OCI-LY3 (cell line): ENCODE data around the gene FAM151A.

Source experiments
- EZH2phosphoT487 ChIP-seq: fragments of 200-600 bp; shearing (Covaris generic); IDR thresholded peaks from 2 replicates; pipeline ENCODE4 v1.6.1; 2018; ENCODE audit warnings: antibody characterized with exemption, mixed run types, low read depth
- TF ChIP-seq, protein P1 (sequence below): fragments of 200-600, 300-600 bp; sonication (generic); IDR thresholded peaks from 2 replicates; pipeline ENCODE4 v1.5.1; 2014; ENCODE audit warnings: antibody characterized with exemption, low read length, low read depth

DNA sequence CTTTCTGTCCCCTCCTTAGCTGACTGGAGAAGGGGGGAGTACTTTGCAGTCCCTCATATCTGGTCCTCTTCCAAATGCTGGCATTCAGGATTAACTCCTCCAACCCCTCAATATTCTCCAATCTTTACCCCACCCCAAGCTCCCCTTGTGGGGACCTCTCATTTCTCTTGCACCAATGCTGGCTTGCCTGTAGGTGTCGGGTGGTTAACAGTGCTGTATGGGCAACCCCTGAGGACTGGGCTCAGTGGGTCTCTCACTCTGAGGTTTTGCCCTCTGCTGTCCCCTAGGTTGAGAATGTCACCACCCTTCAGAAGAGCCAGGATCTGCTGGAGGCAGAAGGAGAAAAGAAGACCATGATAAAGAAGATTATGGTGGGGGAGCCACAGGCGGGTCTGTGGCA is 45.2 kb upstream of the FAM151A start:
- TF ChIP-seq, protein P1, sequence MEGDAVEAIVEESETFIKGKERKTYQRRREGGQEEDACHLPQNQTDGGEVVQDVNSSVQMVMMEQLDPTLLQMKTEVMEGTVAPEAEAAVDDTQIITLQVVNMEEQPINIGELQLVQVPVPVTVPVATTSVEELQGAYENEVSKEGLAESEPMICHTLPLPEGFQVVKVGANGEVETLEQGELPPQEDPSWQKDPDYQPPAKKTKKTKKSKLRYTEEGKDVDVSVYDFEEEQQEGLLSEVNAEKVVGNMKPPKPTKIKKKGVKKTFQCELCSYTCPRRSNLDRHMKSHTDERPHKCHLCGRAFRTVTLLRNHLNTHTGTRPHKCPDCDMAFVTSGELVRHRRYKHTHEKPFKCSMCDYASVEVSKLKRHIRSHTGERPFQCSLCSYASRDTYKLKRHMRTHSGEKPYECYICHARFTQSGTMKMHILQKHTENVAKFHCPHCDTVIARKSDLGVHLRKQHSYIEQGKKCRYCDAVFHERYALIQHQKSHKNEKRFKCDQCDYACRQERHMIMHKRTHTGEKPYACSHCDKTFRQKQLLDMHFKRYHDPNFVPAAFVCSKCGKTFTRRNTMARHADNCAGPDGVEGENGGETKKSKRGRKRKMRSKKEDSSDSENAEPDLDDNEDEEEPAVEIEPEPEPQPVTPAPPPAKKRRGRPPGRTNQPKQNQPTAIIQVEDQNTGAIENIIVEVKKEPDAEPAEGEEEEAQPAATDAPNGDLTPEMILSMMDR: no peak
- TF ChIP-seq EZH2phosphoT487: no peak
